NCI-H345 treated with DMSO at 0.1 percent for 48 hours (cell line): ENCODE data around the gene RPS4Y1.

Experiments
- DNase-seq: peaks from one replicate; lab custom pipeline; 2025; ENCODE audit not compliant: unreplicated experiment; lab: John Stamatoyannopoulos, UW

RPS4Y1 gene

DNA sequence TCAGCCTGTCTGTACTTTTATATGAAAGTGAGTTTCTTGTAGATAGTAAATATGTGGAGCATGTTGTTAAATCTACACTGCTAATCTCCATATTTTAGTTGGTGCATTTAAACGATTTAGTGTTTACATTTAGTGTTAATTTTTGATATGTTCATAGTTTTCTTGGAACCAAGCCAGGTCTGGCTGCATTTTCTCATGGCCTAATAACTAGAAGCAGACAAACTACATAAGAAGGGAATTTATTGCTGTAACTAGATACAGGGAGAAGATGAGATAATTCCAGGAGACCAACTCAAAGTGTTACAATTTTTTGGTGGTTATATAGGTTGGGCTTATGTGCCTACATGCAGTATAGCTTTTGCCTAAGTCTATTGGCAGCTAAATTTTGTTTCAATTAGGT is 32.8 kb downstream of the RPS4Y1 start:
- no peak for DNase-seq

DNA sequence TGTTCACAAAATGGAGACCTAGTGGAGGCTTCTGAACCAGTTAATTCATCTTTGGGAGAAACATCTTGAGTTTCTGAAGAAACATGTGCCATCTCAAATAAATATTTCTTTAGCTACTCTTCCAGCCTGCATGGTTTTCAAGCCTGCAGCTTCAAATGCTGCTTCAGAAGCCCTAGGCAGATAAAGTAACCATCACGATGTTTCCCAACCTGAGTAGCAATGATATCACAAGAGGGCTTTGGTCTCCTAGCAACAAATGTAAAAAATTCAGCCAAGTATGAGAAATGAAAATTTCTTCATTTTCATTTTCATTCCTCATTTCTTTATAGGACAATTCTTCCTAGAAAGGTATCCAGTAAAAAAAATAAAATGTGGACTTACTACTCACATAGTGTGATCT is 42.2 kb downstream of the RPS4Y1 start:
- no peak for DNase-seq

DNA sequence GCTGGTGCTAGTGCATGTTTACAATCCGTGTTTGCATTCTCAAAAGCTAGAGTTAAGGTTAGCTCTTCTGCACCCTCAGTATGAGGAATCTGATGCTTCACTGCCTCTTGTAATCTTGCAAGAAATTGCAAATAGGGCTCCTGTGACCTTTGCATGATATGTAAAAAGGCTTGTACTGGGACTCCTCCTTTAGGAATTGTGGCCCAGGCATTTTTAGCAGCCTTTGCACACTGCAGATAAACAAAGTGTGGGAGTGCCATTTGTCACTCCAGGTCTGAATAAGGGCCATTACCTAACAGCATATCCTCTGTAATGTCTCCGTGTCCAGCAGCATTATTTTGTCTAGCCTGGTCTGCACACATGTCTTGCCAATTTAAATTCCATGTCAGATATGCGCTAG is 44.5 kb downstream of the RPS4Y1 start:
- no peak for DNase-seq

DNA sequence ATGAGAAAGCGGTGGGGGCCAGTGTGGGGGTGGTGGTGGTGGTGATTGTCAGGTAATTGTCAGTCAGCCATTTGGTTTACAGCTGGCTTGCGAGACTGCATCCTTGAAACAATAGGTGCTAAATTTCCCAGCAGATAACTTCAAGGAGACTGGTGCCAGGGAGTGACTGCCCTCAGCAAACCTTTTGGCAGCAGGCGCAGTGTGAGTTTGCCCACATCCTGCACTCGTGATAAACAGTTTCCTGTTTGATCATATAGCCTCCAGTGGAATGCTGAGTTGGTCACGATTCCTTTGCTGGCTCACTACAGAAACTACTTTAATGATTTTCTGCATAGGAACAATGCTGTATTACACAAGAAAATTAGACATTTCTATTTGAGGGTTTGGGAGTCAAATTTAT is 46.0 kb downstream of the RPS4Y1 start:
- DNase-seq, result no peak

DNA sequence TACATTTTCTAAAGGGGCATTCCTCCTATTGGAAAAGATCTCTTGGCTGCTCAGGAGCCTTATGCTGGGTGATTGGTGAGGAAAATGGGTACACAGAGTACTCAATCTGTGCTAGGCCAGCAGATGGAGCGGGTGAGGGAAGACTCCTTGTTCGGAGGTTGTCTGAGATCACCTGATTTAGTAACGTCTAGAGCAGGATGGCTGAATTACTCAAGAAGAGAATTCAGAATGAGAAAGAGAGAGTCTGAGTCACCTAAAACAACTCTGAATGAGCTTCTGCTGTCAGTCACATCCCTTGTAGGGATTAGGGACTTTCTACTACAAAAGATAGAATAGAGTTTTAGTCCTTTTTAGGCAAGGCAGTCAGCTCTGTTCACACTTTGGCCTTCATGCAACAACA is 46.6 kb downstream of the RPS4Y1 start:
- no peak for DNase-seq

DNA sequence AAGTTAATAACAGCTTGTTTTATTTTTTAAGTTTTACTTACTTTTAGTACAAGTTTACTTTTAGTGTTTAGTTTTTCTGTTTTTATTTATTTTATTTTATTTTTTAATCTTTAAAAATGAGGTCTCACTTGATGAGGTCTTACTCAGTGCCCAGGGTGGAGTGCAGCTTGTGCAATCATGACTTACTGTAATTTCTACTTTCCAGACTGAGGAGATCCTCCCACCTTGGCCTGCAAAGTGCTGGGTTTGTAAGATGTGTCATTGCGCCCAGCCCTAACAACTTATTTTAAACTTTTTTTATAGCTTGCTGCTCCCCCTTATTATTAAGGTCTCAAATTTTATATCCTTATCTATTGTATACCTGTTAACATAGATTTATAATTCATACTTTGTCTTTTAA is 52.1 kb downstream of the RPS4Y1 start:
- DNase-seq, result no peak

DNA sequence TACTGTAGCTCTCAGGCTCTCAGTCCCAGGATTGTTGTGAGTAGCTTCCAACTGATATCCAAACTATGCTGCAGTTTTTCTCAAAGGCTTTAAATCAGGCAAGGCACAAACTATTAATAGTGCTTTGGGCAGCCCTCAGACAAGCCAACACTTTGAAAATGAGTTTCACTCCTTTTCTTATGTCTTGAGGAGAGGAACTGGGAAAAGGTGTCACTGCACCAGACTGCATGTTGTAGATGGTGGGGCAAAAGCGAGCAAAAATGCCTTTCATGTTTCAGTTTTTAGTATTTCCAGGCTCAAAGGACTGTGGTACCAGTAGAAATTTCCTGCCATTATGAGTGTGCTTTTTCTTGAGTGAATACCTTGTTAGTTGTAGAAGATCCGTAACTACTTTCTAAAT is 54.6 kb downstream of the RPS4Y1 start:
- no peak for DNase-seq

DNA sequence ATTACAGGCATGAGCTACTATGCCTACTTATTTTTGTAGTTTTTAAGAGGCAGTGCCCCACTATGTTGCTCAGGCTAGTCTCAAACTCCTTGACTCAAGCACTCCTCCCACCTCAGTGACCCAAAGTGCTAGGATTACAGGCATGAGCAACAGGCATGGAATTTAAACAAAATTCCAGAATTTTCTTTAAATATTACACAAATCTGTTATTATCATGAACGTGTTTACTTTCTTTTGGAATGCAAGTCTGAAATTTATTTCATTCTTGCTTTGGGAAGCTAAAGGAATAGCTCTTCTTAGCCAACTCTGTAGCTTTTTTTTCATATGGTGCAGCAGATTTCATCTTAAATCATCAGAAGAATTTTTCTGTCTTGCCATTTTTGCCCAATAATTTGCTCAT is 66.0 kb downstream of the RPS4Y1 start:
- DNase-seq, result no peak

DNA sequence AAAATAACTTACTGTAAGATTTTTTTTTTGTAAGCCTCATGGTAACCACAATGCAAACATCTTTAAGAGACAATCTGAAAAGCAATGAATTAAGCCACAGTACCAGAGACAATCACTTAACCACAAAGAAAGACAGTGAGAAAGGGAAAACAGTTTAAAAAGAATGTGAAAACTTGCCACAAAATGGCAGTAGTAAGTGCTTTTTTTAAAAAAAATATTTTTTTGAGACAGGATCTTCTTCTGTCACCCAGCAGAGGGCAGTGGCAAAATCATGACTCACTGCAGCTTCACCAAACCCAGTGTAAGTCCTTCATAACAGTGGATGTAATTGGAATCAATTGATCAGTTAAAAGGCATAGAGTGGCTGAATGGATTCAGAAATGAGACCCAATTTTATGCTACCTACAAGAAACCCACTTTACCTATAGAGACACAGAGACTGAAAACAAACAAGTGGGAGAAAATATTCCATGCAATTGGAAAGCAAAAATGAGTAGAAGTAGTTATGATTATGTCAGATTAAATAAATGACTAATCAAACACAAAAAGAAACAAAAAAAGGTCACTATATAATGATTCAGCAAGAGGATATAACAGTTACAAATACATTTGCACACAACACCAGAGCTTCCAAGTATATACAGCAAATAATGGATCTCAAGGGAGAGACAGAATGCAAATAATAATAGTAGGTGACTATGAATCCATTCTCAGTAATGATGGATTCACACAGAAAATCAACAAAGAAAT is 71.8 kb downstream of the RPS4Y1 start:
- DNase-seq, result no peak
